NCI-H446 (cell line): ENCODE measurements around the gene SLX4IP.

Experiments used
- DNase-seq, 2 experiments: peaks; one replicate each; lab custom pipeline; 2025; lab: John Stamatoyannopoulos, UW

The SLX4IP gene

DNA sequence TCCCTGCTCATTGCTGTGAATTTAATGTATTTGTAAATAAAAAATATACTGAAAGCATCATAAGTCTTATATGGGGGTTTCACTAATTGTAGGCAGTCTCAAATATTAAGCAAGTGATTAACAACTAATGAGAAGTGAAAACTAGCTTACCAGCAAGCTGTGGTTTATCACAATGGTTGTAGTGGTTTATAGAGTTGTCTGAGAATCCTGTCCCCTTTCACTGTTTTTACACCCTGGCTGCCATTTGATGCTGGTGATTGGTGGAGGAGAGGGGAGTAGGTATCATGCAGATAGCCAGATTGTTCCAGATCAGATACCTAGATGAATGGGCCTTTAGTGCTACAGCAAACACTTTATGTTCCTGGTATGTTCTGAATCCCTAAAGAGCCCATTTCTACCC, 7.1 kb upstream of the SLX4IP start:
- DNase-seq: no peak

DNA sequence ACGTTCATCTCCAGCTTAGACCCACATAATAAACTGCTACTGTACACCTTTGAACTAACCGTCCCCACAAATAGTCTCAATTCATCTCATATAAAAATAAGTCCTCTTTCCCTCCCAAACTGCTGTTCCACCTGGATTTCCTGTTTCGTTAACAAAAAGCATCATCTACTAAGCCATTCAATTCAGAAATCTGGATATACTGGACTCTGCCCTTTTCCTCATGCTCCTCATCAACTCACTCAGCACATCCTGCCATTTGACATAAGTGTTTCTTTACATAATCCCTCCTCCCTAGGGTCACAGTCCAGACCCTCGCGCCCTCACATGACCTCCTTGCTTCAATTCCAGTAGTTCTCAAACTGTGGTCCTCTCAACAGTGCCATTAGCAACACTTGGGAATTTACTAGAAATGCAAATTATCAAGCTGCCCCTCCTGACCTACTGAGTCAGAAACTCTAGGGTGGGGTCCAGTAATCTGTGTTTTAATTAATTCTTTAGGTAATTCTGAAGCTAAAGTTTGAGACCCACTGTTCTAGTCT, 5.6 kb upstream of the SLX4IP start:
- DNase-seq: no peak

DNA sequence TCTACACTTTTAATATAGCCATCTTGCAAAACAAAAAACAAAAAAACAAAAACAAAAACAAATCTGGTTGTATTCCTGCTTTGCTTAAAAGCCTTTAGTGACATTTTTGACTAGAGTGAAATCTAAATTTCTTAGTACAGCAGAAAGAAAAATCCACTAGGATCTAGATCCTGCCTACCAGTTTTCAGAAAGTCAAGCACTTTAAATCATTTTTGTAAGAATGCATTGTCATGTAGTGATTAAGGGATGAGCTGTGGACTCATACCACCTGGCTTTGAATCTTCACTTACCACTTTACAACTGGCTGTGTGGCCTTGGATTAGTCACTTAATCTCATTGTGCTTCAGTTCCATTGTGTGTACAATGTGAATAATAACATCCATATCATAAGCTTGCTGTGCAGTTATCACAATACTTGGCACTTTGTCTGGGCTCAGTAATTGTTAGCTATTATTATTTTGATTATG, 5.1 kb upstream of the SLX4IP start:
- DNase-seq: no peak

GRCh38 chr20:10430704-10431103, 4.4 kb upstream of the SLX4IP start:
- no peak for DNase-seq

- no peak for DNase-seq
Observed at GRCh38 chr20:10432079-10432478, 3.0 kb upstream of the SLX4IP start.

GRCh38 chr20:10433014-10433622, 2.0 kb upstream of the SLX4IP start:
- DNase-seq: no peak

GRCh38 chr20:10433623-10434466, 1.3 kb upstream of the SLX4IP start, which contains the start of gene MKKS:
TSS of gene MKKS (minus strand) at chr20:10434222. CDS start at chr20:10413514, 20,708 bp downstream.
- DNase-seq: peak; percentile 94 to 95

DNA sequence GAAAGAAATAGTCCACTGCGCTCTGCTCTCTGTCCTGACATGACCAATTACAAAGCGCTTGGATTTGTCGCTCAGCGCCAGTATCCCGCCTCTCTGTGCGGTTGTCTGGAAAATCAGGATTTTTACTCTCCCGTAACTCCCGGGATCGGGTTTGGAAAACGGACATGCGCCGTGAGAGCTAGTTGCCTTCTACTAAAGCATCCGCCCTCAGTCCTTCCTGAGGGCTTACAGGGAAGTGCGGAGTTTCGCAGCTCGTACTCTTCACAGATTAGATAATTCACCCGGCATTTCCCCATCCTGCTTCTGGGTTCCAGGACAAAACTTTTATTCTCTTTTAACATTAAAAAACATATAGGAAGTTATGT, 656 bp upstream of the SLX4IP start:
- peak; percentile 99 to 100 for DNase-seq

DNA sequence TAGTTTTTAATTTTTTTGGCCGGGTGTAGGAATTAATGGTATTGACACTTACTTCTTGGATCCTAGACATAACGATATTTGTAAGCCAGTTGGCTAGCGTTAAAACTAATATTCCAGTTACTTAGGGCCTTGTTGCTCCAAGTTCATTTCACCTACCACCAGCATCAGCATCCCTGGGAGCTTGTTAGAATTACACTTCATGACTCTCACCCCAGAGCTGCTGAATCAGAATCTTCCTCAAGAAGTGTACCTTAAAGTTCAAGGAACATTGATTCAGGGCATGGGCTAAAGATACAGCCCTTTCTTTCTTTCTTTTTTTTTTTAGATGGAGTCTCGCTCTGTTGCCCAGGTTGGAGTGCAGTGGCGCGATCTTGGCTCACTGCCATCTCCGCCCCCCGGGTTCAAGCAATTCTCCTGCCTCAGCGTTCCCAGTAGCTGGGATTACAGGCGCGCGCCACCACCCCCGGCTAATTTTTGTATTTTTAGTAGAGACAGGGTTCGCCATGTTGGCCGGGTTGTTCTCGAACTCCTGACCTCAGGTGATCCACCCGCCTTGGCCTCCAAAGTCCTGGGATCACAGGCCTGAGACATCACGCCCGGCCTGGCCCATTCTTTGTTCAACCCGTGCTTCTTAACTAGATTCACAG, 1.1 kb downstream of the SLX4IP start:
- no peak for DNase-seq

GRCh38 chr20:10438217-10438616, 3.1 kb downstream of the SLX4IP start:
- DNase-seq: no peak

- no peak for DNase-seq
Observed at GRCh38 chr20:10443936-10444335, 8.8 kb downstream of the SLX4IP start.

DNA sequence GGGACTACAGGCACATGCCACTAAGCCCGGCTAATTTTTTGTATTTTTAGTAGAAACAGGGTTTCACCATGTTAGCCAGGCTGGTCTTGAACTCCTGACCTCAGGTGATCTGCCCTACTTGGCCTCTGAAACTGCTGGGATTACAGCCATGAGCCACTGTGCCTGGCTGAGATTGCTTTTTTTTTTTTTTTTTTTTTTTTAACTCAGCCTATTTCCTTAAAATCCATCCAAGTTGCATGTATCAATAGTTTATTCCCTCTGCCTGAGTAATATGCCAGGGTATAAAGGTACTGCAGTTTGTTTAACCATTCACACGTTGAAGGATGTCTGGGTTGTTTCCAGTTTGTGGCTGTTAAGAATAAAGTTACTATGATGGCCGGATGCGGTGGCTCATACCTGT, 10.7 kb downstream of the SLX4IP start:
- no peak for DNase-seq

GRCh38 chr20:10447028-10447427, 11.9 kb downstream of the SLX4IP start:
- DNase-seq: peak; percentile 45 to 71

DNA sequence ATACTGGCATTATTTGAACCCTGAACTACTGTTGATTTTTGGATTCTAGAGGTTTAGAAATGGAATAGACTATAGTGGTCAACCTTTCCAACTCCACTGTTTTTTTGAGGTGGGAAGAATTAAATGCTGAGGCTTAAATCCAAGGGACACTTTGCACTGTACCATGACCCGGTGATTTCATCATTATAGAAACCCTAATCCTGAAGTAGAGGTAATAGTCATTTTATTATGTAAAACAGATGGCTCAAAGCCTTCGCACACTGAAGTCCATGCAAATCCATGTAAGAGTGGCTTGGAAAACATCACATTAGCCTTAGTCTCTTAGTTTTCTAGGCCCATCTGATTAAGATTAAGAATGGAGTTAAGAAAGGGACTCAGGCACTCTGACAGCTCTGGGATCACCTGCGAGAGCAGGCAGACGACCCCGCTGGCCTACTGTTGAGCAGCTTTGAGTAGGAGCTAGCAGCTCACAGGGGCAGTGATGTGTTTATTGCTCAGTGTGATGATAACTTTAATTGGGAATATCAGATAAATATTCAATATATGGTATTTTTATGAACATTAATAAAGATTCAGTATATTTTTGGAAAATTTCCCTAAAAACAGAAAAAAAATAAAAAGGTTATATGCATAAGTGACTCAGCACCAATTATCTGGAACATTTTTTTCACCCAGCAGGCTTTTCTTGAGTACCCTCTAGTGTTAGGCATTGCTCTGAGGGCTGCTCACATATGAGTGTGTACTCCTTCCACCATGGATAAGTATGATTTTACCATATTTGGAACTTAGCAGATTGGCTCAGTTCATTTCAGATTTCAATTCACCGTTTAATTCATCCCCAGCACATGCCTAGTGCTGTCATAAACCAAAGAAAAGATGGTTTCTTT, 13.4 kb downstream of the SLX4IP start:
- peak in 1 of 2 experiments; percentile 32 for DNase-seq

- DNase-seq: peak; percentile 57 to 76
Observed at GRCh38 chr20:10449270-10449669, 14.2 kb downstream of the SLX4IP start.

GRCh38 chr20:10453241-10453640, 18.1 kb downstream of the SLX4IP start:
- DNase-seq: no peak

DNA sequence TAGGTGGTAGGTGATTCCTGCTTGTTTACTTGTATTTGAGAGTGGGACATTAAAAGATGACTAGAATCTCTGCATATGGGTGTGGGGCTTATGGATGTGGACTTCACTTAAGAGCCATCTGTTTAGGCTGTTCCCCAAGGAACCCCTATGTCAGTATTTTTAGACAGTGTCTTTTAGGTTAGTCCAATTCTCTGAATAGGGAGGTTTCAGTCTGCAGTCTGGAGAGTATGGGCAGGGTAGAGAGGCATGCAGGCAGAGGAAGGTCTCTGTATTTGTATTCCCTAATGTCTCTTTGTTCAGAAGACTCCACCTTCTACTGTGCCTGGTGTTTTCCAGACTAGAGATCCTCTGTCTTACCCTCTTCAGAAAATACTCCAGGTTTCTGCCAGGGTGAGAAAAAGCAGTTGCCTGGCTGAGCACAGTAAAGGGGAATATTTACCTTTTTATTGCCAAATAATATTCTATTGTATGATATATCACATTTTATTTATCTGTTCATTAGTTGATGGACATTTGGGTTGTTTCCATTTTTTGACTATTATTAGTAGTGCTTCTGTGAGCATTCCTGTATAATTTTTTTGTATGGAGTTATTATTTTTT, 19.1 kb downstream of the SLX4IP start:
- DNase-seq: peak in 1 of 2 experiments; percentile 21

DNA sequence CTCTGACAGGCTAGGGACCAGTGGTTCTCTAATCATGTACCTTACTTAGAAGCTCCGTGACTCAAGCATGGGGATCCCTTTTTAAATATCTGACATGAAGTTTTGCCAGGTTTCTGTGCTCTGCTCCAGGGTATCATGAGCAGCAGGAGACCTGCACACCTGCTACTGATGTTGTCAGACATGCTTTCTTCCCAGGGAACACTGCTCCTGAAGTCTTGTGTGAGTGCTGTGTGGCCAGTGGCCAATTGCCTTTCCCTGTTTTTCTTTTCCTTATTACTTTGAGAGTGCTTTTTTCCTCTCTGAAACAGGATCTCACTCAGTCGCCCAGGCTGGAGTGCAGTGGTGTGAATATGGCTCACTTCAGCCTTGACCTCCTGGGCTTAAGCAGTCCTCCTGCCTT, 26.4 kb downstream of the SLX4IP start:
- no peak for DNase-seq

GRCh38 chr20:10462516-10462915, 27.4 kb downstream of the SLX4IP start:
- no peak for DNase-seq

DNA sequence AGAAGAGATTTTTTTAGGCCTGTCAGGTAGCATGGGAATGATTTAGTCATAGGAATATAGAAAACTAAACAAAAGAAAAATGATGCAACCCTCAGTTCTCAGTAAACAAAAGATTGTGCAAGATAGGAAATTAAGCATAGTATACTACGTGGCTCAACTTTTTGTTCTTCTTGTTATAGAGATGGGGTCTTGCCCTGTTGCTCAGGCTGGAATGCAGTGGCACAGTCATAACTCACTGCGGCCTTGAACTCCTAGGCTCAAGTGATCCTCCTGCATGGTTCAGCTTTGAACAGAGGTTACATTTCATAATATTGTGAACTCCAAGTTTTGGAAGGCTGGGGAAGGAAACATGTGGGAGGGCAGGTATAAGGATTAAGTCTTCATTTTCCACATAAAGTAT, 28.5 kb downstream of the SLX4IP start:
- DNase-seq: no peak

GRCh38 chr20:10465135-10465534, 30.0 kb downstream of the SLX4IP start:
- DNase-seq: no peak
